ENCODE measurements around the gene PARP12. TPM values are rescaled to one million over a fixed set of nuclear protein-coding genes. Genes with fewer than 3 reads are reported as not detected.
A peak's percentile ranks its signal among the peaks of the same experiment; 100 is the strongest.

PARP12 gene
- total RNA-seq, 1 donor from 2014 or later, result 37.9 TPM

DNA sequence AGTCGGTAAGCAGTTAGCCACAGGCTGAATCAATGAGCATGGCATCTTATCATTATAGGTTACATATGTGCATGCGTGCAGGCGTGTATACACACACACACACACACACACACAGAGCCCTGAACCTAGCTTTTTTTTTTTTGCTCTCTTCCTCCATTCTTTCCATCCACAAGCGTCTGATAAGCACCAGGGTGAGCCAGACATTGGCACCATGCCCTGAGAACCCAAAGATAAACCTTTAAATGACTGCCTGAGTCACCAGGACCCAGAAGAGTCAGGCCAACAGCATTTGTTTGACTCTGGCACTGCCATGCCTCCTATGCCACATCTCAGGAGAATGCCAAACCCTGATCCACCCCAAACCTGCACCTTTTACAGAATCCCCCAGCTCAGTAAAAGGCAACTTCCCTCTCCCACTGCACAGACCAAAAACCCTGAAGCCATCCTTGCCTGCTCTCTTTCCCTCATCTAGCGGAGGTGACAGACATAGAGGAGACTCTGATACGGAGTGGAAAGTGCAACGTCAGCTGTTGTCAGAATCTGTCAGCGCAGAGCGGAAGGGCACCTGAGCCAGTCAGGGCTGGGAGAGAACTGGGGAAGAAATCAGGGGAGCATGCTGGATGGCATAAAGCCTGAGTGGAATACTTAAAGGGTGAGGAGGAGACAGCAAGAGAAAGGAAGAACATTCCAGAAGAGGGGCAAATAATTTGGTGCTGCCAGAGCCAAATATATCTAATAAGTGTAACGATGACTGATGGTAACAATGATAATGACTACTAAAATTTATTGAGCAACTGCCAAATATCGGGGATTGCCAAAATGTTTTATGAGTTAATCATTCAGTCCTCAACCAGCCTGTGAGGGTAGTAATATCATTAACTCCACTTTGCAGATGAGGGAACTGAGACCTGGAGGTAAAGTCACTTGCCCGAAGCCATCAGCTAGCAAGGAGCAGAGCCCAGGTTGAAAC, 3.2 kb downstream of the PARP12 start:
- peak; percentile 88 for DNase-seq (ENCODE audit: low read depth)

DNA sequence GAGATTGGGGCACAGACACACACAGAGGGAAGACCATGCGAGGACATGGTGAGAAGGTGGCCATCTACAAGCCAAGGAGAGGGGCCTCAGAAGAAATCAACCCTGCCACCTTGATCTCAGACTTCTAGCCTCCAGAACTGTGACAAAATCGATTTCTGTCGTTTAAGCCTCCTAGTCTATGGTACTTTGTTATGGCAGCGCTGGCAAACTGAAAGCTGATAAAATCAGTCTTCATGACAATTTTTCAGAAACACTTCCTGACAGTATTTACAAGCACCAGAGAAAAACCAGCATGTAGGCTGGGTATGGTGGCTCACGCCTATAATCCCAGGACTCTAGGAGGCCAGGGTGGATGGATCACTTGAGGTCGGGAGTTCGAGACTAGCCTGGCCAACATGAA, 4.2 kb downstream of the PARP12 start:
- no peak for DNase-seq (ENCODE audit: low read depth)

DNA sequence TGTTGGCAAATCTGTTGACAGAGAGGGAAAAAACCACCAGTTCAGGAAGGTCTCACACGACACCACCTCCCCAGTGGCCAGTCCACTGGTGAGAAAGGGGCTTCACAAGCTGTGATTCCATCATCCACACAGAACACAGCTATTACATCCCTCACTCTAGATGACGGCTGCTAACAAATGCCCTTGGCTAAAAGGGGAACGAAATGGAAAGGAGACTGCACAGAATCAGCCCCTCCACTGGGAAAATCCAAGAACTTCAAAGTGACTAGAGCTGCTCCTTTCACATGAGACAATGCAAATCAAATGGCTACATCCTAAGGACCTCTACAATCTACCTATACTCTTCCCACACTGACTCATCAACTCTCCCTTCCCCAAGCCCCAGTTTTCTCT, 5.6 kb downstream of the PARP12 start:
- no peak for DNase-seq (ENCODE audit: low read depth)

DNA sequence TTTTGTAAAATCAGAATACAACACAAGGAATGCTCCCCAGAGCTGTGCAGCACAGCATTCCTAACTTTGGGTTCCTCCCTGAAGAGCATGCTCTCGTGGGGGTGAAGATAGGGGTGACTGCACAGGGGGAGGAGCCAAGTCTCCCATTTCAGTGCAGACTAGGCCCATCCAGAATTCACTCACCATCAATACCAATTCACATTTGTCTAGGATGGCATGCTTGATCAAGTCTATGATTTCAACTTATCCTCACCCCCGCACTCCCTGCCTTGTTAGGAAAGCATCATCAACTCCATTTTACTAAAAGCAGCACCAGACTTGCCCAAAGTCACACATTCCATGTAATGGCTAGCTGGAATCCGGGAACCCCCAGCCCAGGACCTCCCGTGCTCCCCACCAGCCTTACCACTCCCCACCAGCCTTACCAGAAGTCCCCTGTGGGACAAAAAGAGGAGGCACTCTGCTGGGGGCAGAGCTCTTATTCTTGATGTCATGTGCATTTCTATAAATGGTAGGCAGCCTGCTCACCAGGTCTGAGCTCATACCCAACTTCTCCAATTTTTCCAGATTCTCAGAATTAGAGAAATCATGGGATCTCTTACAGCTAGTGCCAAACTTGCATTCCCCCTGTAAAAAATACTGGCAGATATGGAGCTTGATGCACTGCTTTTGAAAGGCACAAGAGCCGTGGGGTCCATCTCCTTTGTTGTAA, 6.2 kb downstream of the PARP12 start:
- DNase-seq (ENCODE audit: low read depth), result no peak

DNA sequence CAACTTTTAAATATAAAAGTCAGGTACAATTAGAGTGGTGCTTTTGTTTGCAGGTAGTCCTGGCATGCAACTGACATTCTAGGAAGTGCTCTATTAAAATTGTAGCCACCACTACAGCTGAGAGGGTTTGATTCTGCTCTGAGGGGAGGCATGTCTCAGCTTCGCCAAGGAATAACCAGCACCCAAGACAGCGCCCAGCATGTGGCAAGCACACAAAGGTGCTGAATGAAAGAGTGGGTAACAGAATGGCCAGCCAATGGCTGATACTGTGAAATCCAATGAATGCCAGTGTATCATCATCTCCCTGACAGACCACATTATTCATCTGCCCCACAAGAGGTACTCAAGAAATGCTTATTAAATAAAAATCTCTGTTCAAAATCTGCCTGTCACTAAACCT, 6.9 kb downstream of the PARP12 start:
- DNase-seq (ENCODE audit: low read depth), result no peak

DNA sequence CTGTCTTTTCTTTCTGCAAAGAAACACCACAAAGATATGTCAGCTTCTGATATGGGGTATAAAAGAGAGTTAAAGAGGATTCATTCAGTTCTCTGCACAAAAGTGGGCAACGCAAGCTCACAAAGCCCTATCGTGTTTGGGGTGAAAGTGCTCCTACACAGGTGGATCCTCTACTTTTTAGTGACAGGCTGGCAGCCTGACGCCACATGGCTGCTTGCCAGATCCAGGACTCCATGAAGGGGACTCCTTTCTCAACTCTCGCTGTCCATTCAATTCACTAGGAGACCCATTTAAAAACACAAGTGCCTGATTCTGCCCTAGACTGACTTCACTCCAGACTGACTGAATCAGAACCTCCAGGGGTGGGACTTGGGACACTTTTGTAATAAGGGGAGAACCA, 8.0 kb downstream of the PARP12 start:
- no peak for DNase-seq (ENCODE audit: low read depth)

DNA sequence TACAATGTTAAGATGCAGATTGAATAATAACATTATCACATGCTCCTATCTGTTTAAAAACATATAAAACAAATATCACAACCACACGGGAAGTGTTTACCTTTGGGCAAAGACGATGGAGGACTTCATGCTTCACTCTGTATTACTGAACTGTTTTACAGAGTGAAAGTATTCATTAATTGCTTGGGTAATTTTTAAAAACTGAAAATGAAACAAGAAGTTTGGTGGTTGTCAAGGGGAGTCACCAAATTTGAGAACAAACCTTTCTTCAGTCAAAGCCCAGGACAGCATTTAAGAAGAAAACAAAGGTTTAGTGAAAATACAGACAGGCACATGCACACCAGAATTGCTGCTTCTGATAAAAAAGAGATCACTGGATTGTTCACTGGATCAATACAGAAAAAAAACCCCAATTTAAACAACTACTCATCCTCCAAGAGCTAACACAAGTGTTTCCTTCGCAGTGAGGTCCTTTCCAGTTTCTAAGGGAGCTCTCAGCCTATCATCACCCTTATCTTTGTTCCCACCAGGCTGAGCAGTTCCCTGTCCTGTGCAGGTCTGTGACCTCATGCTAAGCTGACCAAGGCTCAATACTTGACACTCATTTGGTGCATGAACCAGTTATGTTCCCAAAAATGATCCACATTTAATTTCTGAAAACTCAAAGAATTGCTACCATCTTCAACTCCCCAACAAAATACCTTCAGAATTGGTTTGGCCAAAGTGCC, 8.8 kb downstream of the PARP12 start:
- no peak for DNase-seq (ENCODE audit: low read depth)

DNA sequence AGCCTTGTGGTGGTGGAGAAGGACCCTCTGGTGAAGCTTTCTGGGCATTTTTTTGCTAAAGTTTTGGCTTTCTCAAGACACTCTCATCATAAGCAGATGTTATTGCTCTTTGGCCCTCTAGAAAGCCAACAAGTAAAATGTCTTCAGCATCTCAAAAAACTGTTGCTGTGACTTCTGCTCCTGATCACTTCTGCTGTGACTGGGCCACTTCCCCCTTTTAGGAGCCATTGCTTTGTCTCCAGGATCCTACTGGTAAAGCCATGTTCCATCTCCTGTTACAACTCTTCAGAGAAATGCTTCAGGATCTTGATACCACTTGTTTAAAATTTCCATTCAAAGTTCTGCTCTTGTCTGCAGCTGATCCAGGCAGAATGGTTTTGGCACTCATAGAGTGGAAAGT, 10.9 kb downstream of the PARP12 start:
- no peak for DNase-seq (ENCODE audit: low read depth)

DNA sequence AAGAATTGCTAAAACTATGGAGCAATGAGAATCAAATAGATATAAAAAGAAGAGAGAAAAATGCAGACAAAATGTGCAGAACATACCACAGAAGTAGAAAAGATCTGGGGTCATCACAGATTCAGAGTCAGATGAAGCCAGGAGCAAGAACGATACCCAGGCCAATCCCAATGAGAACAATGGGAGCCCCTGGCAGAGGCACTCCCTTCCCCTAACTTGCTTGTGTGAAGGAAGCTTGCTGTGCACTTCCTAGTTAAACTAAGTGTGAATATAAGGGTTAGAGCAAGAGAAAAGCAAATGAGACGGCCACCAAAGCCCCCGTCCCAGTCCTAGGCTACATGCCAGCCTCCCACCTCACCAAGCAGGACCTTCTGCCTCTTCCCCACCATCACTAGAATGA, 12.7 kb downstream of the PARP12 start:
- no peak for DNase-seq (ENCODE audit: low read depth)

DNA sequence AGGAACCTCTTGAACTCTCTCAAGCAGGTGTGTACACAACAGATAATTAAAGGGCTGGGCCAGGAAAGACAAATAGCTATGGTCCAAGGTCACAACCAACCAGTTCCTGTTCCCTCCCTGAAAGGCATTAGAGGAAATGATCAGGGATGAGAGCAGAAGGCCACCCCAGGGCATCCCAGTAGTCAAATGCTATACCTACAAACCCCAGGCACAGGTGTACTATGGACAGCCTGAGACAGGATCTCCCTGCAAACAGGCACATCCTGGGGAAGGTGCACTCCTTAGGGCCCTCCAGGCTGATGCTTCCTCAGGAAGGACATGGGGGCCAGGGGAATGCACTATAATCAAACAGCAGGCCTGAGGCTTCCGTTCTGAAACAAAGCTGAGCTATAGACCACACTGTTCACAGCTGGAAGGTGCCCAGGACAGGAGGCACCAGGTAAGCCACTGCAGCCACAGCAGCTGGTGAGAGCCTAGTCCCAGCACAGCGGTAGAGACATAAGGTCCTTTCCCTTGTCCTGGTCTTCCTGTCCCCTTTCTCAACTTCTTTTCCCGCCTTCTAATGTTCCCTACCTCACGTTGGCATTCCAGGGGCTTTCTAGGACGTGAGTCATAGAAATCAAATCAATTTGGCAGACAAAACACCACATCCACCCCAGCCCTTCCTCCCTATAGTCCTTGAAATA, 13.3 kb downstream of the PARP12 start:
- DNase-seq (ENCODE audit: low read depth), result no peak

DNA sequence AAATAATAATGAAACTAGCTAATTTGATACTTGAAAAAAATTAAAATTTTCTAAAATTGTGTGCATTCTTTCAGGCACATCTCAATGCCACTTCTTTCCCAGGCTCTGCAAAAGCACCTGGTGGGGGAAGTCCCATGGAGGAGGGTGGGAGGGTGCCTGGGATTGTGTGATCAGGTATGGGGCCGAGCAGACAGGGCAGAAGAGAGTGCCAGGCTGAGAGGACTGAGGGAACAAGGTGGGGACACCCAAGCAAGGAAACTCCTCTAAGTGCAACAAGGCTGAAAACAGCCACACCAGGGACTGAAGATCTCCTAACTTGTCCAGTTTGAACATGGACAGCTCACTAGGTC, 13.8 kb downstream of the PARP12 start:
- no peak for DNase-seq (ENCODE audit: low read depth)

DNA sequence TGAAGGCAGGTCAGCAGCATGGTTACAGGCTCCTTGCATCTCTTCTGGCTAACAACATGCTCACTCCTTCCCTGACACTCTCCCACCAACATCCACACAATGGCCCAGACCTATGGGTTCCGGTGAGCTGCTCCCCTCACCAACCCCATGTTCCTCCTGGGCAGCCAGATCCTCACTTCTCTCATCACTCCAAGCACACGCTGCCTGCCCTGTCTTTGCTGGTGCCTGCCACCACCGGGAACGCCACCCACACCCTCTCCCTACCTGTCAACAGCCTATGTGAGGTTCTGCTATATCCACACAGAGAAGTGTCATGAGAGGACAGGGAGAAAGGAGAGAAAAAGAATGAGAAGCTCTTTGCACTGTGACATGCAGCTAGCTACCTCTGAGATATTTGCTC, 14.6 kb downstream of the PARP12 start:
- no peak for DNase-seq (ENCODE audit: low read depth)

DNA sequence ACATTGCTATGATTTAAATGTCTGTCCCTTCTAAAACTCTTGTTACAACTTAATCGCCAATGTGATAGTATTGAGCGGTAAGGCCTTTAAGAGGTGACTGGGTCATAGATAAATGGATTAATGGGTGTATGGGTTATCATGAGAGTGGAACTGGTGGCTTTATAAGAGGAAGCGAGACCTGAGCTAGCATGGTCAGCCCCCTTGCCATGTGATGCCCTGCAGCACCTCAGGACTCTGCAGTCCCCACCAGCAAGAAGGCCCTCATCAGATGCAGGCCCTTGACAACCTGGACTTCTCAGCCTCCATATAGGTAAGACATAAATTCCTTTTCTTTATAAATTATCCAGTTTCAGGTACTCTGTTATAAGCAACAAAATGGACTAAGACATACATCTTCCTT, 15.6 kb downstream of the PARP12 start:
- DNase-seq (ENCODE audit: low read depth), result no peak

DNA sequence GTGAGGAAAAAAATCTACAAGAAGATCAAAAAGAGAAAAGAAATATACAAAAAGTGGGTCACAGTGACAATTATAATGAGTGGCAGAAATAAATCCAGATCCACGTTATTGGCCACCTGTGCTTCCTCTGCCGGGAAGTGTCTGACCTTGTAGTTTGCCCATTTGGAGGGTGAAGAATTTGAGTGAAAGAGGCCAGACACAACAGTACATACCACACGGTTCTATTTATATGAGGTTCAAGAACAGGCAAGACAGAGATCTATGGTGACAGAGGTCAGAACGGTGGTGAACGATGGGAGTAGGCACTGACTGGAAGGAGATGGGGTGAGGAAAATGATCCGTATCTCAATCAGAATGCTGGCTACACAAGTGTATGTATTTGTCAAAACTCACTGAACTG, 17.1 kb downstream of the PARP12 start:
- DNase-seq (ENCODE audit: low read depth), result no peak

DNA sequence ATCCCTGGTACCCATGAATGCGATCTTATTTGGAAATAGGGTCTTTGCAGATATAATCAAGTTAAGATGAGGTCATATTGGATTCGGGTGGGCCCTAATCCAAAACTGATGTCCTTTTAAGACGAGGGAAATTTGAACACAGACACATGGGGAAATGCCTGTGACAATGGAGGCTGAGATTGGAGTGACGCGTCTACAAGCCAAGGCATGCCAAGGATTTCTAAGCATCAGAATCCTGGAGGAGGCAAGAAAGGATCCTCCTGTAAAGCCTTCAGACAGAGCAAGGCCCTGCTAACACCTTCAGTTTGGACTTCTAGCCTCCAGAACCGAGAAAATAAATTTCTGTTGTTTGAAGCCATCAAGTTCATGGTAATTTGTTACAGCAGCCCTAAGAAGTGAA, 18.5 kb downstream of the PARP12 start:
- no peak for DNase-seq (ENCODE audit: low read depth)

DNA sequence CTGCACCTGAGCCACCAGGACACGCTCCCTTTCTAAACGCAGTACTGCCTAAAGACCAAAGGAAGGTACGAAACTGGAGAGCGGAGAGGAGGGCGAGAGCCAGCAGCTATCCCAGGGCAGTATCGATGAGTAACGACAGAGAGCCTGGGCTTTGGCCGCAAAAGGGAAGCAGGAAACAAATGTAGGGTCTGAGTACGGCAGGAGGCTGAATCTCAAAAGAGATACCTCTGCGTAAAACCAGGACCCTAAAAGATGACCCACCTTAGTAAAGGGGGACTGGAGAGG, 20.4 kb downstream of the PARP12 start:
- no peak for DNase-seq (ENCODE audit: low read depth)

DNA sequence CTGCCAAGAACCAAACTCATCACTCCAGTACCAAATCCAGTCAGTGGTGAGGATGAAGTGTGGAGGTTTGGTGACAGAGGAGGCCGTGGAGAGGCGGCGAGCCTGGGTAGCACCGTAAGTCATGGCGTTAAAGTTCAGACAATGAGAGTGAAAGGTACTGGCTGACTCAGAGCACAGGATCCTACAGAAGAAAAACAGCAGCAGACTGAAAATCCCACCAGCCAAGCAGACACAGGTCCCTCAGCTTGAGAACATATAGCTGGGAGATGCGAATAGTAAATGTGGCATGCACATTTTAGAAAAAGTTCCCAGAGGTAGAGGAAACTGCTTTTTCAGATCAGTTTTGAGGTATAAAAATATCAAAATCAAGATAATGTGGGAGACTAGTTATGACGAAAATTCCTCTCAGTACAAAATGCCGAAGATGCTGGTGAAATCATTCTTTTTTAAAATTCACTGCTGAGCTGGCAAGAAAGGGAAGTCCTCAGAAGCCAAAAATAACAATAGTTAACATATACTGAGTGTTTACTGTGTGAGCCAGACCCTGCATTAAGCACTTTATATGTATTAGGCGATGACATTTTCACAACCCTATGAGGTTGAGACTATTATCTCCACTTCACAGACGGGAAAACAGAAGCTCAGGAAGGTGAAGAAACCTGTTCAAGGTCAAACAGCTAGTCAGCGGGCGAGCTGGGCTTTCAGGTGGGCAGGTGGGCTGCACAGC, 20.9 kb downstream of the PARP12 start:
- no peak for DNase-seq (ENCODE audit: low read depth)

DNA sequence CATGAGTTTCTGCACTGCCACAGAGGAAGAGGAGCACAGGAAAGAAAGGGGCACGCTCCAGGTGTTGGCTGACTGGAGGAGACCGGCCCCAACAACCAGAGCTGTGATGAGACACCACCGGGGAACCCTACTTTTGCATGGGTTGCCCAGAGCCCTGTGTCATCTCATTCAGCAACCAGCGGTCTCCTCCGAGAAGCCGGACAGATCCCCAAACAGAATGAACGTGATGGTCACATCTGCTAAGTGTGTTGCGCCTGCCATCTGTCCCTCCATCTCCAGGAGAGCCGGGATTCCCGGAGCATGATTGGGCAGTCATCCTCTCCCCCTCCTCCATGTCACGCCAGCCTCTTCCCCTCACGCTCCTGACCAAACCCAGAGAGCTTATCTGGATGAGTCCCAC, 22.9 kb downstream of the PARP12 start:
- DNase-seq (ENCODE audit: low read depth), result no peak

DNA sequence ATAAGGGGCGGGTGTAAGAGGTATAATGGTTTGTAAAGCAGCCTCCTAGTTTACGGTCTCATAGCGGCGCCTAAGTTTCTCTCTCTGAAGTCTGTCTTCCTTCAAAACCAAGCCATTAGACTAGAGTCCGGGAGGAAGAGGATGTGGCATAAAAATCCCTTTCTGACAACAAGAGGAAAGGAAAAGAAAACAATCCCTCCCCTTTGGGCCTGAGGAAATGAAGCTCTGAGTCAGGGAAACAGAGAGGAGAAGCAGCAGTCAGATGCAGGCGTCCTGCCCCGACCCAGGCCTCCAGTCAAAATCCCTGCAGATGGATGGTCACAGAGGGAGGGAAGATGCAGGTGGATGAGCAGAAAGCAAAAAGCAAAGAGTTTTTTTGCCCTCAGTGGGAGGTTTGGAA, 23.7 kb downstream of the PARP12 start:
- no peak for DNase-seq (ENCODE audit: low read depth)

DNA sequence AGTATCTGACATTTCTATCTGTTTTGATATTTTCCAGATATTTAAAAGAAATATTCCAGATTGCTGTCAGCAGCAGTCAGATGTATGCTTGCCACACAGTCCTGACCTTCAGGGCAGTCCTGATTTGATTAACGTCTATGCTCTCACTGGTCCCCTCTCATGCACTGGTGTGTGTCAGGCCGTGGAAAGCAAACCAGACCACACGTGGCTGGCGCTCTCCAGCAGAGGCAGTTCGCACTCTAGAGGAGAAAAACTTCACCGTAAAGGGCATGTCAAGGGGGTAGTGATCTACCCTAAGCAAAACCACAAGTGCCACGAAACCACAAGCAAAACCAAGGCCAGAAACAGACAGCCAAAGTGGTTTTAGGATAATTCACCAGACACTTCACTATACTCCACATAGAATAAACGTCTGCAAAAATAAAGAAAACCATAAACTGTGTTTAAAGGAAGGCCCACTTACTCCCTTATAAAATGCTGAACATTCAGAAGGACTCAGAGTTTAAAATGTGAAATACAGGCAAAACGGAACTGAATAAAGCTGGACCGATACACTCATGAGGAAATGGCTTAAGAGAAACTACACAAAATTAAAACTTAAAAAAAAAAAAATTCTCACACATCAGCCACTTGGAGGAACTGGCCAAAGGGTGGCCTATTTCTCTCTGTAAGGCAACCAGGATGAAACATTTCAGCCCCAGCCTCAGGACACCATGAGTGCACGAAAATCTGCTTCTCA, 26.4 kb downstream of the PARP12 start:
- no peak for DNase-seq (ENCODE audit: low read depth)
